Hematopoietic multipotent progenitor cell (in vitro differentiated cells): ENCODE measurements around the gene CCDC12. TPM values are rescaled to one million over a fixed set of nuclear protein-coding genes. Genes with fewer than 3 reads are reported as not detected.

Source experiments
- DNase-seq, 3 donors: peaks; one replicate each; pipeline ENCODE4 v3.0.0-alpha.2; 2011 to 2015; ENCODE audit warnings: low read depth in 2 of 3, low spot score in 2 of 3
- small RNA-seq: library from RNA; depleted of rRNA; stranded (forward); fragments of <200 nt; gene quantifications from one replicate; pipeline ENCODE3, GENCODE V24; 2012
- total RNA-seq: library from RNA; depleted of rRNA; stranded (reverse); fragments of >200 nt; gene quantifications from one replicate; pipeline ENCODE4 v1.2.3, GENCODE V29; 2012

CCDC12 gene
- total RNA-seq, 1 donor: 41.7 TPM

- DNase-seq: no peak
Measured at GRCh38 chr3:46882377-46883053, 94.0 kb downstream of the CCDC12 start.

GRCh38 chr3:46881596-46882376, 94.8 kb downstream of the CCDC12 start:
- DNase-seq: no peak

GRCh38 chr3:46880884-46881595, 95.5 kb downstream of the CCDC12 start:
- no peak for DNase-seq

- DNase-seq: no peak
Measured at GRCh38 chr3:46878781-46879436, 97.6 kb downstream of the CCDC12 start.

GRCh38 chr3:46877406-46878125, 99.0 kb downstream of the CCDC12 start, which contains the start of gene PTH1R:
TSS of gene PTH1R (plus strand) at chr3:46877721. CDS start at chr3:46883560, 5,839 bp downstream.
- no peak for DNase-seq

DNA sequence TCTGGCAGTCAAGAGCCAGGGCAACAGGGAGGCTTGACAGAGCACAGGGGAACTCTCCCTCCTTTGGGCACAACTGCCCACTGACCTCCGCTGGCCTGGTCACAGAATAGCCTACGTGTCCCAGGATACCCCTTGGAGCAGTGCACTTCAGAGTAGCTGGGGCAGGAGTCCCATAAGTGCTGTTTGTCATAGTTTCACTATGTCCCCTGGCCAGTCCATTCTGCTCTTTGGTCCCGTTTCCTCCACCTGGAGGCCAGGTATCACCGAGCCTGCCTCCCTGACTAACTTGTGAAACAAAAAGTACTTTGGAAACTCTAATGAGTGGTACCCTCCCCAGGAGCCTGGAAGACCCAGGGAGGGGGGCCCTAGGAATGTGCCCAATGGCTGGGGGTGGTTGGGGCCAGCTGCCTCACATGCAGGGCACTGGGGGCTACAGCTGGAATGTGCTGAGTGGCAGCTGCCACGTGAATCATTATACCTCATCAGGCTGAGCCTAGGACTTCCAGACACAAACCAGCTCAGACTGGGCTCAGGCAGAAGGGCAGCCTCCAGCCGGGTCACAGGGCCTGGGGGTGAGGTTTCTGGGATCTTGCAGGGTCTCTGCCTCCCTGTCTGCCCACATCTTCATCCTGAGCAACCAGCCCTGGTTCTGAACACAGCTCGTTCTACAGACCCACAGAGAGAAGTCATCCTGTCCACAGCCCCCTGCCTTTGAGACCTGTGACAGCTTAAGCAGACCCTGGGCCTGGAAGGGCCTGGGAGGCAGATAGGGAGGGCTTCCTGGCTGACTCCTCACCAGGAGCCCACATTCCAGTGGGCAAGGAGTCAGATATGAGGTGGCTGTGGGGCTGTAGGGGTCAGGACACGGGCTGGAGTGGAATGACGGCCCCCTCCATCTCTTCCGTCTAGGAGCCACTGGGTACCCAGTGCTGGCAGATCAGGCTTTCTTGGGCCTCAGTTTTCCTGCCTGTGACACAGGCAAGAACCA, 99.9 kb downstream of the CCDC12 start:
- no peak for DNase-seq

DNA sequence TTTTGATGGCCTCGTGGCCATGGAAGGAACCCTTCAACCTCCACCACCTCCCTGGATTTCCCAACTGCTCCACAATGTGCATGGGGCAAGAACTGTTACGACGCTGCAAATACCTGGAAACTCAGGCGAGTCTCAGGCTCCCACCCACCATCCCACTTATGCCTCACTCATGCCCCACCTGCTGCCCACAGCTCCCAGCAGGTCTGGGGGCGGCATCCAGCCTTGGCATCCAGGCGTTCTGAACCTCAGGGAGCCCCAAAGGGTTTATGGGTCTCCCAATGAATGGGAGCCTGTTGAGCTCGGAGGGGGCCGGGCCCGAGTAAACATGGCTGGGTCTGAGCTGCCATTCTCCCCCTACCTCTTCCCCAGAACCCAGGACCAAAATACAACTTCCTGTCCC, 101.0 kb downstream of the CCDC12 start:
- DNase-seq: no peak

GRCh38 chr3:46874430-46874829, 102.1 kb downstream of the CCDC12 start:
- peak in 2 of 3 donors; percentile 26 to 54 for DNase-seq

- DNase-seq: no peak
Measured at GRCh38 chr3:46873521-46873920, 103.0 kb downstream of the CCDC12 start.

Small RNA genes lying within 50 kb of the gene (small RNA-seq; reads per million reads assigned to genes)
- gene AC109583.2: not detected

Other genes with a start within 250 kb of the CCDC12 start
- gene MYL3, start 113.3 kb downstream of the CCDC12 start, total RNA-seq: not detected
- gene PTH1R, start 99.0 kb downstream of the CCDC12 start, total RNA-seq: under 0.01 TPM
- gene NBEAL2, start 2.9 kb upstream of the CCDC12 start, total RNA-seq: 92.6 TPM
- 24.2 TPM for gene SETD2, start 187.4 kb upstream of the CCDC12 start, total RNA-seq